OCI-LY1 (cell line): ENCODE results near the gene PTPRO.

Source experiments
- CTCF ChIP-seq: fragments of 200-600 bp; sonication (generic), shearing (Covaris generic); IDR thresholded peaks from 2 replicates; pipeline ENCODE4 v1.5.1; 2017; ENCODE audit warnings: mild to moderate bottlenecking, antibody characterized with exemption, low read length, moderate library complexity, mixed read lengths
- EZH2 ChIP-seq: fragments of 200-600 bp; sonication (generic), shearing (Covaris generic); IDR thresholded peaks from 2 replicates; pipeline ENCODE4 v1.8.0; 2017; ENCODE audit warnings: borderline replicate concordance, mixed run types, mild to moderate bottlenecking, antibody characterized with exemption, low read length, moderate library complexity, mixed read lengths

DNA sequence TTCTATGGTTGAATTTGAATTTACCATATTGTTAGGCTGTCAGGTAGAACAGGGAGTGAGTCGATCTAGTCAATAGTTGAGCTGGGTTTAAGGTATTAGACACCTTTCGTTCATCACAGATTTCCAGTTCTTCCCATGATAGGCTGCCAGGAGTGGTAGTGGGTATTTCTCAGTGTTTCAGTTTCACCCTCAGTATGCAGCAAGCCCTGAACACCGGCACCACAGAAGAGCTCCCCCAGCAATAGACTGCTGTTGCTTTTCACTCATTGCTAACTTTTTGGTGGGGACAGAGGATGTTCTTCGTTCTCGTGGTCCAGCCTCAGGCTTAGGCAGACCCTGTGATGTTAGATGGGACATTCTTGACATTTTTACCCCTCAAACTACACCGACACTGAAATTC, 164.6 kb downstream of the PTPRO start:
- TF ChIP-seq CTCF (no peak), EZH2 (no peak)
